ENCODE measurements around the gene OPN1SW.
A peak's percentile ranks its signal among the peaks of the same experiment; 100 is the strongest.

The OPN1SW gene, protein sequence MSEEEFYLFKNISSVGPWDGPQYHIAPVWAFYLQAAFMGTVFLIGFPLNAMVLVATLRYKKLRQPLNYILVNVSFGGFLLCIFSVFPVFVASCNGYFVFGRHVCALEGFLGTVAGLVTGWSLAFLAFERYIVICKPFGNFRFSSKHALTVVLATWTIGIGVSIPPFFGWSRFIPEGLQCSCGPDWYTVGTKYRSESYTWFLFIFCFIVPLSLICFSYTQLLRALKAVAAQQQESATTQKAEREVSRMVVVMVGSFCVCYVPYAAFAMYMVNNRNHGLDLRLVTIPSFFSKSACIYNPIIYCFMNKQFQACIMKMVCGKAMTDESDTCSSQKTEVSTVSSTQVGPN

DNA sequence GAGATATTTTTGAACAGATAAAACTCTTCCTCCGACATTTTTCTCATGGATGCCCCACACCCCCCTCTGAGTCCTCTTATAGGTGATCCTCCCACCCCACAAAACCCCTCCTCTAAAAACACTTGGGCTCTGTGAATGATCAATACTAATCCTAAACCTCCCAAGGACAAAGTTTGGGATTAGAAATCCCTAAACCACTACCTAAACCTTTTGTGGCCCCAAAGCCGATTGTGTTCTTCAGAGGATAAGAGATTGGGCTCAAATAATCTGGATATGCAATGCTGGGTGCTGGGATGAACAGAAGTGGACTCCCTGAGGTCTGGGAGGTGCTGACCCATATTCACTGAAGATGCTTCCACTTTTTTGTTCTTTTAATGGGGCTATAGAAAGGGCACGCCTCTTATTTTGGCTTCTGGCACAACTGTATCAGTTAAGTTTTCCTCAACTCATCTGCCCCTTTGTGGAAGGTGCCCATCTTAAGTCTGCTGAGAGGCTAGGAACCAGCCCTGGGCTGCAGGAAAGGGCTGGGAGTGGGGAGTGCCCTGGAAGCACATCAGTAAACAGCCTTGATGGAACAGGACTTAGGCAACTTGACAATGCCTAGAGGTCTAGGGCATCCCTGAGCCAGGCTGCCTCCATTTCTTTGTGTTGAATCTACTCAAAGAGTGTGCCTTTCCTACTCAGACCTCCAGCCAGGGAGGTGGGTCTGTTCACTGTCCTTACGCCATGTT lies at the start of gene OPN1SW:
Gene OPN1SW, minus strand, starts transcription at position 51 of the 731 bp plus-strand sequence. Its CDS starts 13 bp downstream, at position 38.
- no peak for DNase-seq

DNA sequence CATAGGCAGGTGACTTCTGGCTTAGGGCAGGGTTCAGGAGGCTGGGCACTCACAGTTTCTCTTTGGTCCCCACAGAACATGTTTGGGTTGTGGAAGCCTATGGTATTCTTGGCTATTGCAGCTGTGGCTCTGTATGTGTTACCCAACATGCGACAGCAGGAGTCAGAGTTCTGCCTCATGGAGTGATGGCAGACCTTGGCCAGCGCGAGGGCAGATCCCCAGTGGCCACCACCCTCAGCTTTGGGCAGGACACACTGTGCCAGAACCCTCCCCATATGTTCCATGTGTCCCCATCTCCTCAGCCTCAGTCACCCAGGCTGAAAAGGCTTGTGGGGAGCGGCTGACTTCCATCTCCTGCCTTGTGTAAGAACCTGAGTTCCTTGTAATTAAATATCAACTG lies 46.1 kb upstream of the OPN1SW start:
- DNase-seq = no peak

DNA sequence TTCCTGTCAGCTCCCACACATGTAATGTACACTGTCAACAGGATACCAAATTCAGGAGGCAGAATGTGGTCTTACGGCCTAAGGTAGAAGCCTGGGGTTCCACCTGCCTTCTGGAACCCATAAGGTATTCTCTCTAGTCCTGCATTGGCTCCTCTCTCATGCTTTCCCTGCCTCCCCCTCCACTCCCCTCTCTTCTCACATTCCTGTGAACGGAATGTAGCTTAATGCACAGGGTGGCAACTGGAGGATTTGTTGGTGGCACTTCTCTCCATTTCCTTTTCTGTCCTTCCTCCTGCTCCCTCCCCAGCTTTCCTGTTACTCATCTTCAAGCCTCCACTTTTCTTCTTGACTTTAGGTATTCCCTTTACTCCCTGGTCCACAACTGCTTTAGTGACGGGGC lies 43.1 kb upstream of the OPN1SW start:
- DNase-seq = no peak

DNA sequence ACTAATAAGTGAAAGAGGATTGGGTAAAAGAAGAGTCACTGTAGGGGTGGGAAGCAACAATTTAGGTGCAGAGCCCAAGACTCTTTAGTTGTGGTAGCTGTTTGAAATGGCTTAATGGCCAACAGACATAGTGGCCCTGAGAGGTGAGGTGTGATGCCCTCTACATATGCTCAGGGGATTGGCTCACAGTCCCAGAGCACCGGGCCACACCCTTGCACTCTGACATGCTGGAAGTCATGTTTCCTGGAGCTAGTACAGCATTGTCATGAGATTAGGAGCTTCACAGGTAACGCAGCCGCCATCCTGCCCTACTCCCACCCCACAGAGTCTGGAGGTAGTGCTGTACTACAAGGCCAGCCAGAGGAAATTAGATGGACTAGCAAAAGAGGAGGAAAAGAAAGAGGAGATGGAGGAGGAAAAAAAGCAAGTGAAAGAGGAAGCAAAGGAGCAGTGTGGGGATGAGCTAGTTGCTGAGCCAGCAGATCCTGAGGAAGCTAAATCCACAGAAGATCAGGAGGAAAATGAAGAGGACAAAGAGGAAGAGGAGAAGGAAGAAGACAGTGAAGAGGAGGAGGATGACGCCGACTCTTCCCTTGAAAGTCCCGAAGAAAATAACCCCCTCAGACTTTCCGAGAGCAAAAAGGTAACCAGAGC lies 39.8 kb upstream of the OPN1SW start:
- no peak for DNase-seq

DNA sequence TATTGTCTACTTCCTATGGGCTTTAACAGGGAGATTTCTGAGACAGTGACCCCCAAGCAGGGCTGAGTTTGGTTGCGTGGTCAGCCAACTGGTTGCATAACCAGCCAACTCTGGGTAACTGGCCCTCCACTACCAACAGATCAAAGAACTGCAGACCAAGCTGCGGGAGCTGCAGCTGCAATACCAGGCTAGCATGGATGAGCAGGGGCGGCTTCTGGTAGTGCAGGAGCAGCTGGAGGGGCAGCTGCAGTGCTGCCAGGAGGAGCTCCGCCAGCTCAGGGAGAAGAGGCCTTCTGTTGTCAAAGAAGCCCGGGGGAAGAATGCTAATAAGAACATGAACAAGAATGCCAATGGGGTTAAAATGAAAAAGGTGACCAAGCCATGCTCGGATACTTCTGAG lies 38.9 kb upstream of the OPN1SW start:
- DNase-seq = peak; percentile 61

DNA sequence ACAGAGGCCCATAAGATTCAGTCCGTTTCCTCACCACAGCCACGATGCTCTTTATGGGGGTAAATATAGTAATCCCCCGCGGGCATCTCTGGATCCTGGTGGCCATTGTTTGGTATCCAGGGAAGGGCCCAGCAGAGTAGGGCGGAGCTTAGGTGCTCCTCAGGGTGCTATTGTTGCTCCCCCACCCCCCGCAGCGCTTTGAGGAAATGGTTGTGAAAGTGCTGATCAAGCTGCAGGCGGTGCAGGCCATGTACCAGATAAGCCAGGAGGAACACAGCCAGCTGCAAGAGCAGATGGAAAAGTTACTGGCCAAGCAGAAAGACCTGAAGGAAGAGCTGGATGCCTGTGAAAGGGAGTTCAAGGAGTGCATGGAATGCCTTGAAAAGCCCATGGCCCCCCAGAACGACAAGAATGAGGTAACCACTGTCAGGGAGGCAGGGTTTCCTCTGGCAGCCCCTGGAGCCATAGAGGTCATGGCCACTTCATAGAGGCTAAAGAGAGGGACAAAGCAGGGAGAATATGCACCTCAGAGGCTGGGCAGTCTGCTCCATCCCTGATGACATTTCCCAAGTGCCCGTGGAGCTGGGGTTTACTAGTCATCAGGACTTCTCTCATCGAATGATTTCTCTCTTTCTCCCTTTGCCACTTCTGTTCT lies 37.0 kb upstream of the OPN1SW start:
- peak; percentile 41 for DNase-seq

DNA sequence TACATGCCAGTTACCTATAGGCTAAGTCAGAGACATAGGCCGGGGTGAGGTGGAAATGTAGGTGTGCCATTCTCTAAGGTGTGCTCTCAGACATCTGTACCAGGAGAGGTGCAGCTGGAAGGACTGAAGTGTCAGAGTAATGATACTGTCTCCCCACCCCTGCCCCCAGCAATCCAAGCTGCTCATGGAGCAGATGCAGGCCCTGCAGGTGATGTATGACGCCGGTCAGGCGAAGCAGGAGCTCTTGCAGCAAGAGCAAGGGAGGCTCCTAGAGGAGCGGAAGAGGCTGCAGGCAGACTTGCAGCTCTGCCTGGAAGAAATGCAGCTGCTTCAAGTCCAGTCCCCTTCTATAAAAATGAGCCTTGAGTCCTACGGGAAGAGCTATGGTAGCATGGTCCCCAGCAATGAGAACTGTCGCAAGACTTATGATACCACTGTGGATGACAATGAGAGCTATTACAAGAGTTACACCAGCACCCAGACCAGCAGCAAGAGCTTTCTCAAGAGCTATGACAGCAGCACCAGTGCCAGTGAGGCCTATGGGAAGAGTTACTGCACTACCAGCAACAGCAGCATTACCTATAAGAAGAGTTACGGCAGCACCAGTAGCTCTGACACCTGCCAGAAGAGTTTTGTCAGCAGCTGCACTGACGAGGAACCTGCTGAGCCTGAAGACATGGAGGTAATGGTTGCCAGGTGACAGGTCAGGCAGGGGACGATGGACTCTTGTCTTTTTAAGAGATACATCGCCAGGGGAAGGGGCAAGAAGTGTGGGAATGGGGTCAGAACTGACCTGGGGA lies 36.2 kb upstream of the OPN1SW start:
- DNase-seq = no peak

DNA sequence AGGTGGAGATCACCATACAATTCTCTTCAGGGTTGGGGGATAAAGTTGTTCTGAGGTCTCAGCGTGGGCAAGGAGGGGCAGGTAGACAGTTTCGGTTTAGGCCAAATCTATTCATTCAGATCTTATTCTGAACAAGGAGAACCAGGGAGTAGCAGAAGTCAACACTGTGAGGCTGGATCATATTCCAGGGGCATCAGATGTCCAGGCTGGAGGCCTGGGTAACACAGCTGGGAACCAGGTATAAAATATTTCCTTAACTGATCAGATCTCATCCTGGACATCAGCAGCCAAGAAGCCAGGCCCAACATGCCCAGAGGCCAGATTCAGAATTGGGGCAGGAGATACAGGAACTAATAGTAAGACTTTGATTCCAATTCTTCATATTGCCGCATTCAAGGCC lies 35.4 kb upstream of the OPN1SW start:
- DNase-seq = no peak

DNA sequence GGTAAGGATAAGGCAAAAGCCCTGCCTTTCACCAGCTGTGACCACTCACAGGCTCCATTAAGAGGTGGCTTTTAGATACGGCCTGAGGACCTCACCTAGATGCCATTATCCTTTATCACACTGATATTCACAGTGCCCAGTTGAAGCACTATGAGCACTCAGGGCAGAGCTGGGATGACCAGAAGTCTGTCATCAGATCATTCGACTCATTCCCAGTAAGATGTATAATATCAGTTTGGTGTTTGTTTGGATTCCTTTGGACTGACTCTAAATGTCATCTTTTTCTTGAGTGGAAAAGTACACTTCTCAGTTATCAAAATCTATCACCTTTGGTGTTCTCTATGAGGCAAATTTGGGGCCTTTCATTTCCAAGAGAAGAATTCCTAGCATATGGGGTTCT lies 34.9 kb upstream of the OPN1SW start:
- no peak for DNase-seq

DNA sequence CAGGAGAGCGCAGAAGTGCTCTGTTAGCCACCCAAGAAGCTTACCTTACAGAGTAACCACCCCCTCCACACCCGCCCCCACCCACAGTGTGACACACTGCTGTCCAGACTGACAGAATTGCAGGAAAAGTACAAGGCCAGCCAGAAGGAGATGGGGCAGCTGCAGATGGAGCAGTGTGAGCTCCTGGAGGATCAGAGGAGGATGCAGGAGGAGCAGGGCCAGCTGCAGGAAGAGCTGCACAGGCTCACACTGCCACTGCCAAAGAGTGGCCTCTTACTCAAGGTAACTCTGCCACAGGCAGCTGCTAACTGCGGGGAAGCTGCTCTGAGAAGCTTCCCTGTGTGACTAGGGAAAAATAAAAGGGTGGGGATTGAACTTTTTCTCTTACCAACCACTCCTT lies 33.8 kb upstream of the OPN1SW start:
- no peak for DNase-seq

DNA sequence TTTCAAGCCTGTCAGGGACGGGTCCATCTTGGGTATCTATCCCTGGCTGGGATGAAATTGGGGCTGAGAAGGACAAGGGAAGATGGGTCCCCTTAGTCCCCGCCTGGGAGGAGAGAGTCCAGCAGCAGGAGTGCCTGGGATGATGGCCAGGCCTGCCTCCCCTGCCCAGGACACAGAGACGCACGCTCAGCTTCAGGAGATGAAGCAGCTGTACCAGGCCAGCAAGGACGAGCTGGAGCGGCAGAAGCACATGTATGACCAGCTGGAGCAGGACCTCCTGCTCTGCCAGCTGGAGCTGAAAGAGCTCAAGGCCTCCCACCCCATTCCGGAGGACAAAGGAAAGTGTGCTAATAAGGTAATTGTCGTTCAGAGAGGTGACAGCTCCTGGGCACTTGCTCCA lies 31.6 kb upstream of the OPN1SW start:
- DNase-seq = peak; percentile 48

DNA sequence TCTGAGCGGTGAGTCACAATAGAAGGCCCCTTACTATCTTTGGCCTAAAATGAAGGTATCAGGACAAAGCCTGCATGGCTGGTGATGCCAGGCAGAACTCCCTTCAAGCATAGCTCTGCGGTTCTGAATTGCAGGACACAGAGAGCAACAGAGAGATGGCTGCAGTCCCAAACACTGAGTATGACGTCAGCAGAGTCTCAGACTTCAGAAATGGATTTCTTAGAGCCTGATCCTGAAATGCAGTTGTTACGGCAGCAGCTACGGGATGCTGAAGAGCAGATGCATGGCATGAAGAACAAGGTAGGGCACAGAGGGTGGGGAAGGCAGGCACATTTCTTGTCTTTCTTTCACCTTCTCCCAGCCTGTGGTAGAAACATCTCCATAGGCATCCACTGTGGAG lies 29.6 kb upstream of the OPN1SW start:
- DNase-seq = no peak

DNA sequence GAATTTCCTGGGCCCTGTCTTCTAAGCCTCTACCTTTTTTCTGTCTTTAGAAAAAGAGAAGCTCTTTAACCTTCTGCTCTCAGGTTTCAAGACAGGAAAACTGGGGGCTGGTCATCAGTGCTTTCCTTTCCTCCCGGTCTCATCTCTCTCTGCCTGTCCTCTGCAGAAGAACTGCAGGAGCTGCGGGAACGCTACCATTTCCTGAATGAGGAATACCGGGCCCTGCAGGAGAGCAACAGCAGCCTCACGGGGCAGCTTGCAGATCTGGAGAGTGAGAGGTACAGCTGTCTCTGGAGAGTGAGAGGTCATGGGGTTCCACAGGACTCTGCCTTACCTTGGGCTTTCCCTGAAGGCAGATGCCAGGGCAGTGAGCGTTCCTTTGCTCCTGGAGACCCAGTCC lies 28.9 kb upstream of the OPN1SW start:
- DNase-seq = no peak

DNA sequence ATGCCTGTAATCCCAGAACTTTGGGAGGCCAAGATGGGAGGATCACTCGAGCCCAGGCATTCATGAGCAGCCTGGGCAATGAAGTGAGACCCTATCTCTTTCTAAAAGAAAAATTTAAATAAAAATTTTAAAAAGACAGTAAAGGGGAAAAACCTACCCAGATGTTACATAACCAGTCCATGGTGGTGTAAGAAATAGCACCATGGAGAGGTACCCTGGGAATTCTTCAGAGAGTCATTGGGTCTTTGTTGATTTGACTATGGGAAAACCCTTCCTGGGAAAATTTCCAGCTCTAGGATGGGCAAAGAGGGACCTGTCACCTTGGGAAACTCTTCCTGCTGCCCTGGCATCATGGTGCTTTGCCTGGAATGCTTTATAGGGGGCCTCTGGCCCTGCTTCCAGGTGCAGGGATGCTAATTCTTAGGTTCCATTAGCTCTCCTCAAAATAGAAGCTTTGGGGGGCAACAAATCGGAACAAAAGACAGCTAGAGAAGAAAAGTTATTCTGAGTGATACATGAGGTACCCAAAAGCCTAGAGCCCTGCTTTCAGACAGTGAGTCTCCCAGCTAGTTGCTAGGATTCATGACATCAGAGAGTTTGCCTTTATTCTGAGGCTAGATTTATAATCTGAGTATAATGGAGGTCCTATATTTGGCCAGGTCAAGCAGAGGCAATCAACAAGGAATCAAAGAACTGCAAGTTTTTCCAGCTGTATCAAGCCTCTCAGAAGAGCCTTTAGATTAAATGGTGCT lies 26.2 kb upstream of the OPN1SW start:
- DNase-seq = no peak

DNA sequence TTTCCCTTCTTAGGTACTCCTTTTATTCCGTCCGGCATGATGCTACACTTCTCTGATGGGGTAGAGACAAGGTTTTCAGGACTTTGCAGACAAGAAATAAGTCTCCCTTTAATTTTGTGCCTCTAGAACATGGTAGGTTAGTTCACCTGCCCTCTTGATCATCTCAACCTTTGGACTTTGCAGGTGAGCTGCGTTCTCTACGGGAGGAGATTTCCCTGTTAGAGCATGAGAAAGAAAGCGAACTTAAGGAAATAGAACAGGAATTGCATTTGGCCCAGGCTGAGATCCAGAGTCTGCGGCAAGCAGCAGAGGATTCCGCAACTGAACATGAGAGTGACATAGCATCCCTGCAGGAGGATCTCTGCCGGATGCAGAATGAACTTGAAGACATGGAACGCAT lies 25.4 kb upstream of the OPN1SW start:
- DNase-seq = no peak

DNA sequence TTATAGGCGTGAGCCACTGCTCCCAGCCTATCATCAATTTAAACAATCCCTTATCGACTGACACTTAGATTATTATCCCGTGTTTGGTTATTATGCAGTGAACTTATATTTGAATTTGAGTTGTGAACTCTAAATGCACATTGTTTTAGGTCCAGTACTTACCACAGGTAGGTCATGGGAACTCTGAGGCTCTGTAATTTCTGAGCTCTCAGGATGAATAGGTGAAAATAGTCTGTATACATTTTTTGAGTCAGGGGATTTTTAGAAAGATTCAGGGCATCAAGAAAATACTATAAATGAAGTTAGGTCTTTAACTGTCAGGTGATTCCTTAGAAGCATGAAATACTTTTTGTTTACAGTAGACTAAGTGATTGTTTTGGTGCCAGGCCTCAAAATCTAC lies 25.0 kb upstream of the OPN1SW start:
- DNase-seq = no peak

DNA sequence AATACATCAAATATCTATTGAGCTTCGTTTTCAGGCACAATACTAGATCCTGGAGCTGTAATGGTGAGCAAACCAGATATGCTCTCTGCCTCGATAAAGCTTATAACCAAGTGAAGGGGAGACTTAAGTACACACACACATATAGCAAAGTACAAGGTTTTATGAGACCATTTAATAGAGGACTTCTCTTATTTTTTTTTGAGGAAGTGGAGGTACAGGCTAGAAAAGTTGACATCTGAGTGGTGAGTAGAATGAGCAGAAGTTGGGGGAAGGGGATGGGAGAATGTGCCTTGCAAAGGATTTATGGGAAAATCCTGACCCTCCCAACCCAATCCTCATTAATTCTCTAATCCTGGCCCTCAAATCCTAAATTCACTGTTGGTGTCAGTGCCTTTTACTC lies 23.9 kb upstream of the OPN1SW start:
- no peak for DNase-seq

DNA sequence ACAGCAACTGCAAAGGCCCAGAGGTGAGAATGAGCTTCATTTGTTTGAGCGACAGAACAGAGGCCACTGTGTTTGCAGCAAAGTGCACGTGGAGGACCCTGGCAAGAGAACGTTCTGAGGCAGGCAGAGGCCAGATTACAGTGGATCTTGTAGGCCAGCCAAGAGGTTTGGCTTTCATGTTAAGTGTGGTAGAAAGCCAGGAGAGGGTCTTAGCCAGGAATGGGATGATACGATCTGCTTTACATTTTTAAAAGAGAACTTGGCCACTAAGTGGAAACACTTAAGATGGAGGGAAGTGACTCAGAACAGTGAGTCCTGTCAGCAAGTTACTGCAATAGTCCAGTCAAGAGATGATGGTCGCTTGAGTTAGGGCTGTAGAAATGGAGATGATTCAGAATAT lies 20.7 kb upstream of the OPN1SW start:
- DNase-seq = peak; percentile 61

DNA sequence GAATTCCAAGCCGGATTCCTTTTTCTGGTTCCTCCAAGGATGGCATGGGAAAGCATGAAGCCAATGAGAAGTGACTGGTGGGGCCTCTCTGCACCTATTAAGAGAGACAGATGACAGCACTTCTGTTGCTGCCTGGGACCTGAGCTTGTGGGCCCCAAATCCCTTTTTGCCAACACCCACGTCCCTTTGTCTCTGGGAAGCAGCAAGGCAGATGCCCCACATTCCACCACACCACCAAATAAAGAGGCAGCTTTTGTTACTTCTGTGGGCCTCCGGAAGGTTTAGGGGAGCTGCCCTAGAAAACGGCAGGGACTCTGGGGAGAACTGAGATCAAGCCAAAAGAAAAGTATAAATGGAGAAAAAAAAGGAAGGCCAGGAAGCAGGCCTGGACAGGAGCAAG lies 19.5 kb upstream of the OPN1SW start:
- DNase-seq = no peak

DNA sequence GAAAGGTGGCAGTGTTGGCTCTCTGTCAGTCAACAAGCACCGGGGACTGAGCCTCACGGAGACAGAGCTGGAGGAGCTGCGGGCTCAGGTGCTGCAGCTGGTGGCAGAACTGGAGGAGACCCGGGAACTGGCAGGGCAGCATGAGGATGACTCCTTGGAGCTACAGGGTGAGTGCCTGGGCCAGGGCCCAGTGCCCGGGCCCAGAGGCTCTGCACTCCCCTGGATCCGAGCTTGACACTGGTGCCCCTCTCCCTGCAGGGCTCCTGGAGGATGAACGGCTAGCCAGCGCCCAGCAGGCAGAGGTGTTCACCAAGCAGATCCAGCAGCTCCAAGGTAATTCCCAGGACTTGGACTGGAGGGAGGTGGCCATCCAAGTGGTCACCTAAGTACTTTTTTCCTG lies 18.8 kb upstream of the OPN1SW start:
- DNase-seq = no peak

DNA sequence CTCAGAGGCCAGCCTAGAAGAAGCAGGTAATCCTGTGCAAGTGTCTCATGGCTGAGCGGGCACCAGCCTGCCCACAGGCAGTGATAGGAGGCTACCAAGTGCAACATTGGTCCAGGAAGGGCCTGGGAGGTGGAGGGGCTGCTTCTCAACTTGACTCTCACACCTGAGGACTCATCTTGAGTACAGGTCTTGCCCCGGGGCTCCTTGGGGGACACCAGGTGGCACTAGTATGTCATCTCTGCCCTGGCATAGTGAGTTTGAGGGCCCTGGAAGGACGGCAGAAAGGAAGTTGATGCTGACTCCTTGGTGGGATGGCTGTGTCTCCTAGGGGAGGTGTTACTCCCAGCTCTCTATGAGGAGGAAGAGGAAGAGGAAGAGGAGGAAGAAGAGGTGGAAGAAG lies 18.4 kb upstream of the OPN1SW start:
- no peak for DNase-seq

DNA sequence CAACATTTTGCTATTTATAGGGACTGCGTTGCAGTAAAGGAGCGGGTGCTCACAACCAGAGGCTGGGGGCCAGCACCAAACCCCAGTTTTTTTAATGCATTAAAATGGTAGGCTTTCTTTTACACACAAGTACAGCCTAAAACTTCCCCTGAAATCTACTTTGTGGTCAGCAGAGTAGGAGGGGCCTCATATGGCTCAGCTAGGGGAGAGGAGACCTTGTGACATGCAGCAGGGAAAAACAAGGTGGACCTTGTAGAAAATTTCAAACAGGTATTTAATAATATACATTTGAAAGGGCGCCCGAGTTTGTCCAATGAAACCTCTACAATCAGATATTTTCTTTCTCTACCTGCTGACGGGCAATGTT lies 17.6 kb upstream of the OPN1SW start:
- DNase-seq = no peak
